ENCODE measurements around the gene CDKL2. TPM values are rescaled to one million over a fixed set of nuclear protein-coding genes. Genes with fewer than 3 reads are reported as not detected.

CDKL2 gene
- total RNA-seq, 2 donors from 2014 or later: 0.62 to 0.65 TPM

Other genes starting within 250 kb of the CDKL2 start
- gene RCHY1, start 116.1 kb downstream of the CDKL2 start, total RNA-seq: 10 to 100 TPM; 52.3 to 57.3 TPM
- 10 to 100 TPM; 16.2 to 20.3 TPM for gene THAP6, start 116.1 kb downstream of the CDKL2 start, total RNA-seq
- gene ODAPH, start 74.5 kb downstream of the CDKL2 start, total RNA-seq: not detected
- gene G3BP2, start 42.9 kb upstream of the CDKL2 start, total RNA-seq: 100 to 1,000 TPM in 1 of 2 donors, 10 to 100 TPM in 1; 68.5 to 110 TPM
- 10 to 100 TPM; 77.9 to 84.5 TPM for gene USO1, start 94.0 kb upstream of the CDKL2 start, total RNA-seq

Measured in left cardiac atrium (tissue), 2 donors.